HG03354 (cell line): ENCODE results near the gene TUBGCP4.
"Not testable (repeated sequence)": the region's sequence is repeated elsewhere in the genome, so short reads cannot be mapped to it uniquely, and the experiment has no call there.

ENCODE experiments used
- ATAC-seq: cut with Tn5 transposase; IDR thresholded peaks from one replicate; pipeline ENCODE4 v1.9.1; 2021; ENCODE audit warnings: mild to moderate bottlenecking; ENCODE audit not compliant: unreplicated experiment, poor library complexity, severe bottlenecking

TUBGCP4 gene

GRCh38 chr15:43393592-43393991 lies 22.7 kb downstream of the TUBGCP4 start:
- not testable (repeated sequence) for ATAC-seq

DNA sequence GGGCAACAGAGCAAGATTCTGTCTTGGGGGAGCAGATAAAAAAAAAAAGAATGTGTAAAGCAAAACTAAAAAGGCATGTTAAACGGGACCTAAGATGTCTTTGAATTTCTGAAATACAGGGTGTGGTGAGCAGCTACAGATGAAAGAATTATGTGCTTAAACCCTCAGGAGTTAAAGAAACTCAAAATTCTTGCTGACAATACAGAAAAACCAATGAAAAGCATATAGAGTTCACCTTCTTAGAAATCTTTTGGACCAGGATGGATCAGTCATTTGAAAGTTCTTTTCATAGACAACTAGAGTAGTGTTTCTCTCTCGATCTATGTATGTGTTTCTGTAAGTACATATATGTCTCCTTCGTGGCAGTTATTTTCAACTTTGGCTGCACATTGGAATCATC lies 31.4 kb downstream of the TUBGCP4 start:
- no peak for ATAC-seq

DNA sequence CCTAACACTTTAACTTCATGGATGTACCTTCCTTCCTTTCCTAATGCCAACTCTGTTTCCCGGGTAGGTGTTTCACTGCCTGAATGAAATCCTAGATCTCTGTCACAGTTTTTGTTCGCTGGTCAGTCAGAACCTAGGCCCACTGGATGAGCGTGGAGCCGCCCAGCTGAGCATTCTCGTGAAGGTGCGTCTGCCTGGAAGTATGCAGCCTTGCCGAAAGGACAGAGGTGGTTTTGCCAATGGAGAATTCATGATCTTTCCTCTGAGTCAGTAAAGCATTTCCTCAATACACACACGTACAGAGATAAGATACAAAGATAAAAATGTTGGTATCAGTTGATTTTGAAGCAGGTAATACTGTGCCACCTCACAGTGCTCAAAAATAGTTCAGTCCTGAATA lies 32.7 kb downstream of the TUBGCP4 start:
- ATAC-seq, result no peak

- ATAC-seq, result no peak
These were observed 33.2 kb downstream of the TUBGCP4 start for GRCh38 chr15:43404130-43404529.

GRCh38 chr15:43406189-43406588 lies 35.3 kb downstream of the TUBGCP4 start:
- no peak for ATAC-seq

GRCh38 chr15:43406808-43407207 lies 35.9 kb downstream of the TUBGCP4 start:
- no peak for ATAC-seq

- no peak for ATAC-seq
These were observed 37.9 kb downstream of the TUBGCP4 start for GRCh38 chr15:43408789-43409188.

DNA sequence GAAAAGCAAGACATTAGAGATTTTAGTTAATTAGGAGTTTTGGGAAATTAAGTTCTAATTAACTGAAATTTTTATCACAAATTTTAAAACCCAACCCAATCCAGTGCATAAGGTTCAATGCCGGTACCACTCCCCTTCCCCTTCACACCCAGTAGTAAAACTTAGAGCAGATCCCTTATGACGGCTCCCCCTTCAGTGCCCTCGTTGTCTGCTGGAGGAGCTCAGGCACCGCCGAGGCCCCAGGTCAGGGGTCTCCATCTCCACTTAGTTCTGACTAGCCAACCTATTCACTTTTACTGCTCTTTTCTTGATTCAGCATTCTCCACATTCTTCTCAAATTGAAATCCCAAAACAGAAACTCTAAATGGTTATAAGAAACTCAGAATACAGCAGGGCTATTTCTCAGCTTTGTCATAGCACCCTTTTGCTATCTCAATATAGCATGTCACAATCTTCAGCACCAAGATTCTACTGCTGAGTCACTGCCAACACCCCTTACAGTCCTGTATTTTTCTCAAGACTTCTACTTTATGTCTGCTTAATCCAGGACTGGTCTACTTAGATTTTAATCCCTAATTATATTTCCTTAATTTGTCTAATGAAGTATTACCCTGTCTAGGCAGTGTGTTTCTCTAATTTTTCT lies 39.8 kb downstream of the TUBGCP4 start:
- no peak for ATAC-seq

- ATAC-seq, result no peak
These were observed 41.2 kb downstream of the TUBGCP4 start for GRCh38 chr15:43412096-43412495.

DNA sequence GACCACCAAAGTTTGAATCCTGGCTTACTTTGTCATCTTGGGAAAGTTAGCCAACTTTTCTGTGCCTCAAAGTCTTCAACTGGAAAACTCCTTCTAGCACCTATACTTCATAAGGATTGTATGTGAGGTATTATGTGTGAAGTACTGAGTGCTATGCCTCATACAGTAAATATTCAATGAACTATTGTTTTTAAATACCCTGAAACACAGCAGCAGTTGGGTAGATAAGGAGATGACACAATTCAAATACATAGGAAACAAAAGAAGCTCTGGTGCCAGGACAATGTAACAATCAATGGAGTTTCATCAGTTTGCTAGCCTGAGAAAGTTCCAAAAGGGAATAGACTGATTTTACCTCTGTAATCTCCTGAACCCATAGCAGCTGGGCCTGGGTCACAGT lies 43.3 kb downstream of the TUBGCP4 start:
- ATAC-seq, result no peak

GRCh38 chr15:43420435-43420834 lies 49.5 kb downstream of the TUBGCP4 start:
- ATAC-seq, result no peak

DNA sequence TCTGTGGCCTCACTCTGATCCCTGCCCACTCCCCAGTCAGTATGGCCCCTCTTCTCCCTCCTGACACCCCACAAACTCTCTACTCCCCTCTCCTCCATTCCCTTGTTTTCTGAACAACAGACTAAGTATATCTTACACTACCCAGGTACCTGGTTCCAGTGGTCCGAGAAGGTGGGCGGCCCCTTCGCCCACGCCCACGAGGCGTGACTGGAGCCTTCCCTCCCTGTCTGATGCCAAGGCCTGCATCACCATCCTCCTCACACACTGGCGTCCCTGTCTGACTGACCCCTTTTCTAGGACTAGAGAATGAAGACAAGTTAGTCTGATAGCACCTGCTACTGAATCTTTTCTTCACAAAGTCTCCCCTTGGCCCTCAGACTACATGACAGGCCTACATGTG lies 50.0 kb downstream of the TUBGCP4 start:
- ATAC-seq, result no peak

GRCh38 chr15:43423793-43424192 lies 52.9 kb downstream of the TUBGCP4 start:
- no peak for ATAC-seq

DNA sequence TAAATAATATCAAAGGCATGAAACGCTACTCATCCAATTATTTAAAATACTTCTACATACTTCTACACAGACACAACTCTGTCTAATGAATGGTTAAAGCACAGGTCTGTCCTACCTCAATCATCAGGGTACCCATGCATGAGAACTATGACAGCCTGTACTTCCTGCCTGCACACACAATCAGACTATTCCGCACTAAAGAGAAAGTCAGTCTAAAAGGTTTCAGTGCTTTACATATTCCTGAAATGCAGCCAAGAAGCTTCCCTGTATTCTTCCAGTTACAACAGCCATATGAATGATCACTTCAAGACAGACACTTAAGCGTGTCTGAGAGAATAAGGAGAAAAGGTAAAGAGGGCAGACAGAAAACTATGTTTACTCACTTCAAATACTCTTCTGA lies 58.8 kb downstream of the TUBGCP4 start:
- ATAC-seq, result no peak

GRCh38 chr15:43433165-43433564 lies 62.3 kb downstream of the TUBGCP4 start:
- no peak for ATAC-seq

- ATAC-seq, result no peak
These were observed 62.9 kb downstream of the TUBGCP4 start for GRCh38 chr15:43433661-43434303.

DNA sequence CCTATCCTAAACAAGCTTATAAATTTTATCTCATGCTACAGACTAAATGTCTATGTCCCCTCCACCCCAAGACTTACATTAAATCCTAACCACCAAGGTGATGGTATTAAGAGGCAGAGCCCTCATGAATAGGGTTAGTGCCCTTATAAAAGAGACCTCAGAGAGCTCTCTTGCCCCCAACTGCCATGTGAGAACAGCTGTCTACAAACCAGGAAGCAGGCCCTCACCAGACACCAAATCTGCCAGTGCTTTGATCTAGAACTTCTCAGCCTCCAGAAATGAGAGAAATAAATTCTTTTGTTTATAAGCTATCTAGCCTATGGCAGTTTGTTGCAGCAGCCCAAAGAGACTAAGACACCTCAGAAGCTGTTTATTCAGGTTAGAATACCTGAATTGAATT lies 63.5 kb downstream of the TUBGCP4 start:
- ATAC-seq, result no peak

- no peak for ATAC-seq
These were observed 65.5 kb downstream of the TUBGCP4 start for GRCh38 chr15:43436395-43436794.

DNA sequence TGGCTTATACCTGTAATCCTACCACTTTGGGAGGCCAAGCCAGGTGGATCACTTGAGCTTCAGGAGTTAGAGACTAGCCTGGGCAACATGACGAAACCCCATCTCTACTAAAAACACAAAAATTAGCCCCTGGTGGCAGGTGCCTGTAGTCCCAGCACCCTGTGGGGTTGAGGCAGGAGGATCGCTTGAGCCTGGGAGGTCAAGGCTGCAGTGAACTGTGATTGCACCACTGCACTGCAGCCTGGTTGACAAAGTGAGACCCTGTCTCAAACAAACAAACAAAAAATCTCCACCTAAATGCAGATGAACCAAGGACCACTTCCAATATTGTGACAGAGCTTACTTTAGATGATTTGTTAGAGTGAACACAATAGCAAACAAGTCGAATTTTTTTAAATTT lies 68.4 kb downstream of the TUBGCP4 start:
- ATAC-seq, result no peak

- peak; percentile 80 for ATAC-seq
These were observed 69.9 kb downstream of the TUBGCP4 start for GRCh38 chr15:43440721-43441281.

- ATAC-seq, result peak; percentile 65
These were observed 70.4 kb downstream of the TUBGCP4 start for GRCh38 chr15:43441316-43441715.
